Stimulated activated CD4-positive, alpha-beta T cell treated with anti-CD3 and anti-CD28 coated beads, Interleukin-2, amount 100 ng/mL, for 24 hours (primary cell): ENCODE results near the gene SPACA4.
A peak's percentile ranks its signal among the peaks of the same experiment; 100 is the strongest.
"Not testable (repeated sequence)": the region's sequence is repeated elsewhere in the genome, so short reads cannot be mapped to it uniquely, and the experiment has no call there.

Source experiments
- DNase-seq, 2 donors: peaks; one replicate each; pipeline ENCODE4 v3.0.0-alpha.2; 2020

Gene SPACA4

DNA sequence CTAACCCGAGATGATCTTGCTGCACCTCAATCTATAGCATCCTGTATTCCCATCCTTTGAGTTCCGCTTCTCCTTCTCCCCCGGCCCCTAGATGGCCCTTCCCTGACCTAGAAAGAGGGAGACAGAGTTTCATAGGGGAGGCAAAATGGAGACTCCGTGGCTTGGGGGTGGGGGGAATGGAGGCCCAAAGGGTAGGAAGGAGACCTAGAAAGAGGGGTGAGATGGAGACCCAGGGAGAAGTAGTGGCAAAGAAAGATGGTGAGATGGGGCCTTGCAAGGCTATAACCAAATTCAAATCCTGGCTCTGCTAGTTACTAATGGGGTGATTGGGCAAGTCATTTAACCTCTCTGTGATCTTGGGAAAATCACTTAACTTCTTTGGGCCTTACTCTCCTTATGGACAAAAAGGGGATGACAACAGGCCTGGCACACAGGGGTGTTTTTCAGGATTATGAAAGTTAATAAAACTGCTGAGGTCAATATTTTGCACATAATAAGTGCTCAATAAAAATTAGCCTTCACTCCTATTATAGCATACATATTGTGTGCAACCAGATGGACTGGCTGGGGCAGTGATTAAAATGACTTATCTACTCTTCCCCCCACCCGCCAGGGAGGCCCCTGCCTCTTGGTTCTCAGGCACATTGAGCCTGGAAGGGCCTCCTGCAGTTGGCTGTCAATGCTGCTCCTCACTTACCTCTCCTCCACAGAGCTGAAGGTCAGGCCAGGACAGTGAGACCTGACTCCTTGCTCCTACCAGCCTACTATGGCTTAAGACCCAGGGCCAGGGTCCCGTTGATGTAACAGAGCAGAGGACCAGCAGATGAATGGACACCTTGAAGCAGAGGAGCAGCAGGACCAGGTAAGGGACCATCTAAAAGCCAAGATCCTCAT is 13.4 kb downstream of the SPACA4 start:
- no peak for DNase-seq

DNA sequence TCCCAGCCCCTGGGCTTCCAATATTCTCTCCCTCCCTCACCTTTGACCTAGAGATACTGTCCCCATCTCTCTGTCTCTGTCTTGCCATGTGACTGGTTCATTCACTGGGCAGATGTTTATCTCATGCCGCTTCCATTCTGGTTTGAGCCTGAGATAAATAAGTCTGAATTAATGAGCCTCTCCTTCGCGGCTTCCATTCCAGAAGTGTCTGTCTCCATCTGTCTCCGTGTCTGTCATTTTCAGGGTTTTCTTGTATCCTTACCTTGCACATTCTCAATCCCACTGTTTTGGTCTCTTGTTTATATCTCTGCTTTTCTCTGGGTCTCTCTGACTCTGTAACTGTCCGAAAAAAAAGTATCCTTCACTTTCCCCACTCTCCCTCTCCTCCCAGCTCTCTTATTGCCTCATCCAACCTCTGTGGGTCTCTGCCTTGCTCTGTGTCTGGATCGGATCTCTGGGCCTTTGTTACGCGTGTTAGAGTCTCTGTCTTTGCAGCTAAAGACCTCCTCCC is 17.1 kb downstream of the SPACA4 start:
- no peak for DNase-seq

DNA sequence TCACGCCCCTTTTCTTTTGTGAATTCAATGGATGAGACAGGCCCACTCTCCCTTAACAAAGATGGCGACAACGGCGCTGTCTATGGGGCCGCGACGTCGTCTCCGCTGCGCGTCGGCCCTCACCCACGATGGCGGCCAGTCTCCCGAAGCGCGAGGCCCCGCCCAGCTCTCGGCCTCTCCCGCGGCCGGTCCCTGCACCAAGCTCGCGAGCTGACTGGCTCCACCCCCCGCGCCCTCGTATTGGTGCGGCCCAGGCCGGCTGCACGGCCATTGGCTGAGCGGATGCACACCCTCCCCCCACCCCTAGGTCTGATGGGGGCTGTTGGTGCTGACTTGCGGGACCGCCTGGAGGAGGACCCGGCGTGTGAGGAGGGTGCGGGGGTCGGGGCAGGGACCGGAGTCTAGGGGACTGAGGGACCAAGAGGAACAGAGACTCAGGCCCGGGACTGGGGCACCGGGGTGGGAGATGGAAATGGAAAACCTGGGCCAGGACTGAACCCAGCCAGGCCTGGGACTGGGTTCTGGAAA is 17.6 kb downstream of the SPACA4 start:
- peak; percentile 98 to 99 for DNase-seq

- DNase-seq: no peak
These were observed 18.5 kb downstream of the SPACA4 start for GRCh38 chr19:48624791-48625723.

DNA sequence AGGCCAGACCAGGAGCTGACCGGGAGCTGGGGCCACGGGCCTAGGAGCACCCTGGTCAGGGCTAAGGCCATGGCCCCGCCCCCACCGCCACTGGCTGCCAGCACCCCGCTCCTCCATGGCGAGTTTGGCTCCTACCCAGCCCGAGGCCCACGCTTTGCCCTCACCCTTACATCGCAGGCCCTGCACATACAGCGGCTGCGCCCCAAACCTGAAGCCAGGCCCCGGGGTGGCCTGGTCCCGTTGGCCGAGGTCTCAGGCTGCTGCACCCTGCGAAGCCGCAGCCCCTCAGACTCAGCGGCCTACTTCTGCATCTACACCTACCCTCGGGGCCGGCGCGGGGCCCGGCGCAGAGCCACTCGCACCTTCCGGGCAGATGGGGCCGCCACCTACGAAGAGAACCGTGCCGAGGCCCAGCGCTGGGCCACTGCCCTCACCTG is 19.4 kb downstream of the SPACA4 start:
- DNase-seq: no peak

- DNase-seq: no peak
These were observed 20.8 kb downstream of the SPACA4 start for GRCh38 chr19:48627201-48627864.

GRCh38 chr19:48627865-48628314 is 21.3 kb downstream of the SPACA4 start:
- DNase-seq: no peak

- no peak for DNase-seq
These were observed 22.1 kb downstream of the SPACA4 start for GRCh38 chr19:48628486-48629296.

DNA sequence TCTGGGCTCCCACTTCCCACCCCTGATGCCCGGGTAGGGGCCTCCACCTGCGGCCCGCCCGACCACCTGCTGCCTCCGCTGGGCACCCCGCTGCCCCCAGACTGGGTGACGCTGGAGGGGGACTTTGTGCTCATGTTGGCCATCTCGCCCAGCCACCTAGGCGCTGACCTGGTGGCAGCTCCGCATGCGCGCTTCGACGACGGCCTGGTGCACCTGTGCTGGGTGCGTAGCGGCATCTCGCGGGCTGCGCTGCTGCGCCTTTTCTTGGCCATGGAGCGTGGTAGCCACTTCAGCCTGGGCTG is 22.7 kb downstream of the SPACA4 start:
- DNase-seq: no peak

GRCh38 chr19:48629599-48630295 is 23.2 kb downstream of the SPACA4 start:
- DNase-seq: peak in 1 of 2 donors; percentile 51

GRCh38 chr19:48630296-48631063 is 23.9 kb downstream of the SPACA4 start:
- no peak for DNase-seq

- no peak for DNase-seq
These were observed 24.7 kb downstream of the SPACA4 start for GRCh38 chr19:48631225-48631624.

GRCh38 chr19:48632286-48632685 is 25.7 kb downstream of the SPACA4 start:
- DNase-seq: not testable (repeated sequence)

GRCh38 chr19:48632692-48633147 is 26.2 kb downstream of the SPACA4 start:
- no peak for DNase-seq

DNA sequence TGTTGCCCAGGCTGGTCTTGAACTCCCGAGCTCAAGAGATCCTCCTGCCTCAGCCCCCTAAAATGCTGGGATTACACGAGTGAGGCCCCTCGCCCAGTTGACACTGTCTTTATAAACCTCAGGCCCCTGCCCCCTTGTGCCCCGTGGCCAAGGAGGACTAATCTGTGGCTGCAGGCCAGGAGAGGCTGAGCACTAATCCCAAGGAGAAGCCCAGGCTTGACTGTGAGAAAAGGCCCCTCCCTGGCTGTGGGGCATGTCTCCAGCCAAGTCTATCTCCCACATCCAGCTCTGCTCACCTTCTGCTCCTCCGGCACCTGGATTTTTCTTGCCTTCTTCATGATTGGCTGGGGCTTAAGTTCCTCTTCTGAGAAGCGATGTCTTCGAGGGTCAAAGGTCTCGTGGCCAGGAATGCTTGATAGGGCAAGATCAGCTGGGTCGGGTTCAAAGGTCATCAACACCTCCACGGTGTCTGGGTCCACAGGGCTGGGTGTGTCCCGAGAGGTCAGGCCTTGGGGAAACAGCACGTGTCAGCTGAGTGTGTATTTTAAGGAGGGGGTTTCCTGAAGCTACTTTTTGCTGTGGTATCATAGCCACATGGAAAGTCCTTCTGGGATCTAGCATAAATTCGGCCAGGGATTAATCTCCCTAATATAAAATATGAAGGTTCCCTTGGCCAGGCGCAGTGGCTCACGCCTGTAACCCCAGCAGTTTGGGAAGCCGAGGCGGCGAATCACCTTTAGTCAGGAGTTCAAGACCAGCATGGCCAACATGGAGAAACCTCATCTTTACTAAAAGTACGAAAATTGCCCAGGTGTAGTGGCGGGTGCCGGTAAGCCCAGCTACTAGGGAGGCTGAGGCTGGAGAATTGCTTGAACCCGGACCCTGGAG is 26.9 kb downstream of the SPACA4 start:
- no peak for DNase-seq

GRCh38 chr19:48634036-48634342 is 27.4 kb downstream of the SPACA4 start:
- no peak for DNase-seq

- peak; percentile 94 to 96 for DNase-seq
These were observed 28.1 kb downstream of the SPACA4 start for GRCh38 chr19:48634424-48635262.

DNA sequence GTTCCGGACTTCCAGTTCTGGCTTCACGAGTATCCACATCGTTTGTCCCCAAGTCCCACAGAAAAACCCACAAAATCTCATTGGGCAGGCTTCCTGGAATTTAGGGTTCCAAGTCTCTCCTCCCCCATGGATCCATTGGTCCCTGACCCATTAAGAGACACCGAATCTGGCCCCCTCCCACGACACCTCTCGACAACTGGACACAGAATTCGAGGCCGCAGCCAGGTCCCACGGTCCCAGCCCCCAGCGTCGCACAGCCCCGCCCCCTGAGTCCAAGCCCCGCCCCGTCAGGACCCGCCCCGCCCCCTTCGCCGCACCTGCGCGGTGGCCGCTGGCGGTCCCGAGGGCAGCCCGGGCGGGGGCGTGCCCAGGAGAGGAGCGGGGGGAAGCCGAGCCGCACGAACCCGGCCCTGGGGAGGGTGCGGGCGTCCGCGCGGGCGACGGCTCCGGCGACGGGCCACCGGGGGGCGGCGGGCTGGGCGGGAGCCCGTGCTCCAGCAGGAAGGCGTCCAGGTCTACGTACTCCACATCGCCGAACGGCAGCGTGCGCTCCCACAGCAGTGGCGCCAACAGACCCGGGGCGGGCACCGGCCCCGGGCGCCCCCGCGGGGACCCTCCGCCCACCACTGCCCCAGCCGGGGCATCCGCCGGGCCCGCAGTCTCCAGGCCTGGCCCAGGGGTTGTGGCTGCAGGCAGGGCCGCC is 28.9 kb downstream of the SPACA4 start:
- DNase-seq: peak; percentile 79 to 80
